NCI-H2107 treated with DMSO at 0.1 percent for 48 hours (cell line): ENCODE measurements around the gene NUDCD3.

Experiments used
- DNase-seq: peaks from one replicate; lab custom pipeline; 2025; ENCODE audit not compliant: unreplicated experiment; lab: John Stamatoyannopoulos, UW

NUDCD3 gene

DNA sequence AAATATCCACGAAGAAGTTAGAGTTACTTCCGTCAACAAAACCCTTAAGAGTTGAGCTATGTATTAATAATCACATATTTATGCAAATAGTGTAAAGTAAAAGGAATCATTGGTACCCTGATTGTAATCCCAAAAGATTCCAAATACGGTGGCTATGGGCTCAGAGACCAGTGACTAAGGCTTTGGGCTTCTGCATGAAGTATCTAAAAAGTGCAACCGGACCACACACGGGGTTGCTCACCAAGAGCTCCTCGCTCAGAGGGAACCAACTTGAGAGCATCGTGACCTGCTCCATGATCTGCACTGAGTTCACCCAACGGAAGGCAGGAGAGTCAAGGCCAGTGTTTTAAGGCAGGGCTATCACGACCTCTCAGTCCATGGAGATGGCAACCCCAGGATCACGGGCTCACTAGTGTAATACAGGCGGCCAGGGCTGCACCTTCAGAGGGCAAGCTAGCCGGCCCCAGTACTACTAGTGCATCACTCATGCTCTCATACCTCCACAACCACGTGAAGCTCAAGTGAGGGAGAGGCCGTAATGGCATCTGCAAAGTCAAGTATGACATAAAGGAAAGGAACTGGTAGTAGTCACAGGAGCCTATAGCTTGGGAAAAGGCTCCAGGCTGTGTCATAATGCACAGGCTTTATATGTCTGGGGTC lies 87.9 kb downstream of the NUDCD3 start:
- DNase-seq, result no peak

DNA sequence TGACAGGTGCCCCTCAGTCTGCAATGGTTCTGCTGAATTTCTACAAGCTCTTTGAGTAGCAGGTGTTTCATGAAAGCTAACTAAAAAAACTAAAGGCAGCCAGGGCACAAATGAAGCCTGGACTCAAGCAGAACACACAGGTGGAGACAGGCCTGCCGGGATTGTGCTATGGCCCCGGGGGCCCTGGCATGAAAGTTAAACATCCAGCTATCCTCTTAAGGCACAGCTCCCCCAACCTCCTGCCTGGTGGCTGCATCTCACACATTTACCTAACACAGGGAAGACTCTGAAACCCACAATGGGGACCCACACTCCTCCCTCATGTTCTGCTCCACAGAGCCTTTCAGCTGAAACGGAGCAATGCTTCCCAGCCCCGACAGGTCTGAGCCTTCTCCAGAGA lies 88.8 kb downstream of the NUDCD3 start:
- DNase-seq, result no peak

DNA sequence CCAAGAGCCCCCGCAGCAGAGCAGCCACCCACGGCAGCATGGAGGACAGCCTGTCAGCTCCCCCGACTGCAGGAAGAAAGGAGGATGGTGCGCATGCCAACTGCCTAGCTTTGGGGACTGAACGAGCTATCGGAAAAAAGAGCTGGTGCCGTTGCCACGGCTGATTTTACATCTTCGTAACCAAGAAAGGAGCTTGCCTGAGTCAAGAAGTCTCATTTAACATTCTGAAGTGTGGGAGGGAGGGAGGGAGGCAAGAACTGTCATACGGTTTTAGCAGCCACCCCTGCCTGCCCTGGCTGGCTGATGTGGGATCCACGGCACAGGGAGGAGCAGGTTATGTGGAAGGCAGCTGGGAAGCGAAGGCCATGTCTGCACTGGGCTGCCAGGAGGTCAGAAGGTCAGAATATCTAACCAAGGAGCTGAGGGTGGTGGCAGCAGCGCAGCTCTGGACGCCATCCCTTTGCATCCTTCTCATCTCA lies 90.4 kb downstream of the NUDCD3 start:
- DNase-seq, result no peak

DNA sequence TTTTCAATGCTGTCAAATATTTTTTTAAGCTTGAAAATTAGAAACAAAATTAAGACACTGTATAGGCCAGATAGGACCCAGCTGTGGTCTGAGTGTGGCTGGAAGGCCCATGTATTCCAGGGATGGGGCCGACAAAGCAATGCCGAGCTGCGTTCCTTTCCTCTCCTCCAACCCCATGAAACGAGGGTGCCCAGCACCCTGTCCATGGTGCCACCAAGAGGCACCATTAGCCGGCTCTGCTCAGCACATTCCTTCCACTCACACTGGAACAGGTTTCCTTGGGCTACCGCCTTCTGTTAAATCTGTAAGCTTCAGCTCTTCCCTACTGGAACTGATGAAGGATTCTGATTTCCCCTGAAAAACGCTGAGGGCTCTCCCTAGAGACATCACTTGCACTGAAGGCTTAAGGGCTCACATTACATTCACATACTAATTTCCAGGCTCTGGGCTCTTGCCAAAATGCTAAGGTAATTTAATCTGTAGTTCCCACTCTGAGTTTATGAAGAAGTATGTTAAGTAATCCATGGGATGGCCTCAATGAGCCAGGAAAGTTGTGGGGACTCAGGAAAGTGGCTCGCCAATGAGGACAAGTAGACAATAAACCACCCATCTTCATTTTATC lies 91.4 kb downstream of the NUDCD3 start:
- DNase-seq, result peak; percentile 94

DNA sequence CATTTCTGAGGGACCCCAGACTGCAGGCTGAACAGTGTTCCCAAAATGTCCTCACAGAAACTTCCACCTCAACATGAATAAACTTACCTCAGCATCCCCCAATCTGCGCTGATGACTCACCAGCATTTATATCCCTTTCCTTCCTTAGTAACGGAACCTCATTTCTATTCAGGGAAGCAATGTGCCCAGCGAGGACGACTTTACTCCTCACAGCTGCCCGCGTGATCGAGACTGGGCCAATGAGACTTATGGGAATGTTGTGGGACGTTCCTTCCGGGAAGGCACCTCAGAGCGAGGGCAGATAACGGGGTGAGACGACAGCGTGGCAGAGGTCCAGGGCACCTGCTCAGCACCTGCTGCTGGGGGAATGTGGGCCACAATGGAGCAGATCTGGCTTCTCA lies 91.9 kb downstream of the NUDCD3 start:
- peak; percentile 67 for DNase-seq

DNA sequence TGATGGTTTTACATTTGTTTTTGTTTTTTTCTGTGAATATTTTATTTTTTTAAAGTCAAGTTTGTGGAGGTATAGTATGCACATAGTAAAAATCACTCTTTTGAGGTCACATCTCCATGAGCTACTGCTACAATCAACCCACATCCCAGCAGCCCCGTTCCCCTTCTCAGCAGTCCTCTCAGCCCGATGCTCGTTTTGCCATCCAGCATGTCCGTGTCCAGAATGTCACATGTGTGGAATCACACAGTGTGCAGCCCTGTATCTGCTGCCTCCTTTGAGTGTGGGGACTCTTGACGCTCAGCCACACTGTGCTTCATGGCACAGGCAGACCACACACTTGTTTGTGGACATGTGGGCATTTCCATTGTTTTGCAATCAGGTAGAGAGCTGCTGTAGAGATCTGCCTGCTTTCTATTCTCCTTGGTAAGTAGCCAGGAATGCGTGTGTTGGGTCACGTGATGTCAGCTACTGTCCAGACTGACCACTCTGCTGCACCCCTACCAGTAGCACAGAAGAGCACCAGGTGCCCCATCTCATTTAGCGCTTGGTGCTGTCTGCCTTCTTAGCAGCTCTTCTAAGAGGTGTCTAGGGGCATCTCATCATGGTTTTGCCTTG lies 93.4 kb downstream of the NUDCD3 start:
- no peak for DNase-seq

DNA sequence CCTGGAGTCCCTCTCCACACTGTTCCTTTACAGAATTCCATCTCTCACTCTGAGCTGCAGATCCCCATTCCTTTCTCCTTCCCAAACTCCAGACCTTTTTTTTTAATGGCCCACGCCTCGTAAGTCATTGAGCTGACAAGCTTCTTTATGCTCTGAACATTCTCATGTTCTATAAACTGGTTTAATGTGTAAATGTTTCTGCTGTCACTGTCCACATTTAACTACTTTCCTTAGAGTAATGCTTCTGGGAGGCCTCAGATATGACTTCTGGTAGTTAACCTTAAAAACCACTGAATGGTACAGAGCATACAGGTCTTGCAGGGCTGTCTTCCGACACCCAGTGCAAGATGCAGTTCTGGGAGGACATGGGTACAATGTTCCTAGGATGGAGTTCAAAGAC lies 94.0 kb downstream of the NUDCD3 start:
- no peak for DNase-seq

DNA sequence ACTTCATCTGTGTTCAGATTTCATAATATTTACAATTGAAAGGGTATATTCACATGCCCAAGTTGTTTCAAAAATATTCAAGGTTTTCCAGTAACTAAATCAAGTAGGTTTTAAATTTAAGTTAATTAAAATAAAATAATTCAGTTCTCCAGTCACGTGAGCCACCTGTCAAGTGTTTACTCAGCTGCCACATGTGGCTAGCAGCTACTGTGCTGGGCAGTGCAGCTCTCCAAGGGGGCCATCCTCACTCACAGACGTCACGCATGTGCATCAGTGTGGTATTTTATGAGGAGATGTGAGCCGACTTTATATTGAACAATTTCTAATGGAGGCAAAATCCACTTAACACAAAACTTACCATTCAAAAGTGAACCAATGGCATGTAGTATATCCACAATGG lies 95.4 kb downstream of the NUDCD3 start:
- DNase-seq, result peak; percentile 49

DNA sequence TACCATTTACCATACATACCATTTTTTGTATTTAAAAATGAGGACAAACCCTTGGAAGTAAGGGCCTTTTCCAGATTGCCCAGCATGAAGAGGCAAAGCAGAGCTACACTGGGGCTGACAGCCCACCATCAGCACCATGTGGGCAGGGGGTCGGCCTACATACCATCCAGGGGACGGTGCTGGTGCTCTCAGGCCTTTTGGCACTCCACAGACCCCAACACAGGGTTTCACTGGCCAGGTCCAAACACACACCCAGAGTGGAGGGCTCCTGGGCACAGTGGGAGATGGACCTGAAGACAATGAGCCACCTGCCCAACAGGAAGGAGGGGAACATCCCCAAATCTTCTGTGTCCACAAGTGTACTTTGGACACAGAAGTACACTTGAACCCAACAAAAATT lies 95.8 kb downstream of the NUDCD3 start:
- no peak for DNase-seq

DNA sequence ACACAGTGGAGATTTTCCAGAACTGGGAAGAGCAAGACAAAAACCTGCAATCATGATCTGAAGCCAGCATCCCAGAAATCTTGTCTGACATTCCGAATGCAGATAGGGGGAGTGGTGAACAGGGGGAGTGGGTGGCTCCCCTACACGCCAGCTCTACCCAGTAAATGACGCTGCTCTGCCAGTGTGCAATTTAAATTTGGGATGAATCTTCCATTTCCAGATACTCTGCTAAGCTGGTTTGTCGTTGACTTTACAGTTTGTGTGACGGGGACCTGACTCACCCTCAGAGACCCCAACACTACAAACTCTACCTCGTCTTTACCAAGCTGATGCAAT lies 96.4 kb downstream of the NUDCD3 start:
- DNase-seq, result no peak

DNA sequence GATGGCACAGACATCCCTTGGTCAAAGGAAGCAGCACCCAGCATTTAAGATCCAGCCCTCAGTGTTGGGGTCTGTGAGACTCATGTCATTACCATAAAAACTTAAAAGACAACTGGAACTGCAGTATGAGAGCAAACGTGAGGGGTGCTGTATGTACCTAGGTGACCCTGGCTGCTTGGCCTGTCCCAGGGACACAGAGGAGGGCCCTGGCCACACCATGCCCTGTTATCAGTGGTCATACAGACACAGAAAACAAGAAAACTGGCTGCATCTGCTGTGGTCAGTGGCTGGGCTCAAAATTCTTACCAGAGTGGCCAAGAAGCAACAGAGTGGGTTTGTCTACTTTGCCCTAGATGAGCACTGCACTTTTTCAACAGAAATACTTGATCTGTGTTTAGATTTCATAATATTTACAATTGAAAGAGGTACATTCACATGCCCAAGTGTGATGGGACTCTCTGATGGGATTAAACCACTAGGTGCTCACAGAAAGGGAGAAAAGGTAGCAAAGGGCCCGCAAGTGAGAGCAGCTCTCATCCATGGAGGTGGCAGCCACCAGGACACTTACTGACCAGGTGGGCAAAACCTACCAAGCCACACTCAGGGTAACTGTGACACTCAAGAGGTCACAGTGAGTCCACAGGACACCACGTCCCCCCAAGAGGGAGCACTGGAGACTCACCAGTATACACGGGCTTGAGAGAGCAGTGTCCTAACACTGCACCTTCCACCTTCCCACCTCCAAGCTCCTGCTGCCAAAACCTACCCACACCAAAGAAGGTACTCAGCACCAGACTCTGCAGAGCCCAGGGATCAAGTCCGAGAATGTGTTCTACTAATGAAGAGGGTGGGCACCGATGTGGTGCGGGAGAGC lies 97.0 kb downstream of the NUDCD3 start:
- no peak for DNase-seq

DNA sequence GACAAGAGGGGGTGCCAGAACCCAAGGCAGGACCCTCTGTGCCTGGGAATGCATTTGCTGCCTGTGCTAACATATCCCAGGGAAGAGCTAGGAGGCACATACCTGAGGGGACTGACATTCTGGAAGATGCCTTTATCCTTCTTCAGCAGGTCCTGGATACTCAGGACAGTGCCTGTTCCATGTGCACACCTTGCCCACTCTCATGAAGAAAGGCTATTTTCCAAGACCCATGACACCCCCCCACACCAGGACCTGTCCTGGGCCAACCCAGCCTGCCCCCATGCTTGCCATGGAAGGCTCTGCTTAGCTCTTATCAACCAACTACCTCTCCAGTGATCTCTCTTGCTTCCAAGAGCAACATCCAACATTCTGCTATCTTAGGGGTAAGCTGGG lies 97.8 kb downstream of the NUDCD3 start:
- no peak for DNase-seq

DNA sequence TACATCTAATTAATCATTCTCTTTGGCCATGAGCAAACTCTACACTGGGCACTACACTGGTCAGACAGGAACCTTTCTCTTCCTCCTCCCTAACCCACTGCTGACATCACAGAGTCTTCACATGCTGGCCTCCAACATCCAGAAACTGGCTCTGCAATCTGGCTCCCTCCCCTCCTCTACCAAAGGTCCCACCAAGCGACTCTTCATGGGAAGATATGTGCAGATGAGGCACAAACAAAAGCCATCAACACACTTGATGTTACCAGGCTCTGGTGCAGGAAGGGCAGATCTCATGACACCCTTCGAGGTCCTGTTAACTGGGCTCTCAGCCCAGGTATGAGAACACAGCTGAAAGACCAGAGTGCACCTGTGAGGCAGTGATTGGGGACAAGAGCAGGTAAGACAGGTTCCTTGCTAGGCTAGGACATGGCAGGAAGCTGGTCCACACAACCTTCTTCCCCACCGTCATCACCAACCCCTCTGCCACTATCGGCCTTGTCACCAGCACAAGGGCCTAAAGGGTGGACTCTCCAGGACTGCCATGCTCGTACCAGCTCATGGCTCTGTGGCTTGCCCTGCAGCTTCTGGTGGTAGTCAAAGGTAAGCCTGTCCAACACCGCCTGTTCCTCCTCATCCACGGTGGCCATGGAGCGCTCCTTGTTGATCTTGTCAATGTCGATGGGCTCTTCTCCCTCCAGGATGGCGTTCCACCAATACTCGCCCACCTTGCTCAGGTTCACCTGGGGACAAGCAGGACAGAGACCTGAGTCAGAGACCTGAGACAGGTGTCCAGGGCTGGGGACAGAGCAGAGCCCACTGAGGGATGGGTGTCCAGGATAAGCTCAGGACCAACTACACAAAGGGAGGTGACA lies 98.5 kb downstream of the NUDCD3 start:
- no peak for DNase-seq

DNA sequence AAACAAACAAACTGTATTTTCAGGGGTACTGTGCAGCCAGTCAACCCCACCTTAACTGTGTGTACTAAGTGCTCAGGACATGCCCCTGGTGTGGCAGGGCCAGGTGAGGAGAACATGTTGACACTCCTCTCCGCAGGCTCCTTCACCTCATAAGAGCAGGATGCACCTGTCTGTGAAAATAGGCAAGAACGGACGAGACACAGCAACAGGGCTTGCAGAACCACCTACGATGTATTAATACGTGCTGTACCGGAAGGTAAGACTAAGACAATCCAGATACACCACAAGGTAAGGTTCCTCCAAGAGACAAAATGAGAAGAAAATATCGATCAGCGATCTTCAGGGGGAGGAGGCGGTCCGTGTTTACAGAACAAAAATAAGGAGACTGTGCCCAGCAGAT lies 99.3 kb downstream of the NUDCD3 start:
- peak; percentile 74 for DNase-seq

DNA sequence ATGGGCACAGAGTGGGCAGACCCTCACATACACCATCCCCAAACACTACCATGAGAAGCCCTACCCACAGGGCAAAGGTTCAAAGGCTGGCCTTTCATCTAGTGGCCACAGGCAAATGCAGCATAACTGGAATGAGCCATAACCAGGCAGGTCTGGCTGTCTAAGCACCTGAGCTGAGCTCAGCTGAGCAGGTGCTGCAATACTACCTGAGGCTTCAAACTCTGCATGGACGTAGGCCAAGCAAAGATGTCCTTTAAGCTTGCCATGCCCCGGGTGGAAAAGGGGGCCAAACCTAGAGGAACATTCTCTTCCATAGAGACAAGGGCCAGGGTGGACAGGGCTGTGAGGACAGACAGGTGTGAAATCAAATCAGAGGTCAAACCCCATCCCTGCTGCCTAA lies 99.8 kb downstream of the NUDCD3 start:
- no peak for DNase-seq

DNA sequence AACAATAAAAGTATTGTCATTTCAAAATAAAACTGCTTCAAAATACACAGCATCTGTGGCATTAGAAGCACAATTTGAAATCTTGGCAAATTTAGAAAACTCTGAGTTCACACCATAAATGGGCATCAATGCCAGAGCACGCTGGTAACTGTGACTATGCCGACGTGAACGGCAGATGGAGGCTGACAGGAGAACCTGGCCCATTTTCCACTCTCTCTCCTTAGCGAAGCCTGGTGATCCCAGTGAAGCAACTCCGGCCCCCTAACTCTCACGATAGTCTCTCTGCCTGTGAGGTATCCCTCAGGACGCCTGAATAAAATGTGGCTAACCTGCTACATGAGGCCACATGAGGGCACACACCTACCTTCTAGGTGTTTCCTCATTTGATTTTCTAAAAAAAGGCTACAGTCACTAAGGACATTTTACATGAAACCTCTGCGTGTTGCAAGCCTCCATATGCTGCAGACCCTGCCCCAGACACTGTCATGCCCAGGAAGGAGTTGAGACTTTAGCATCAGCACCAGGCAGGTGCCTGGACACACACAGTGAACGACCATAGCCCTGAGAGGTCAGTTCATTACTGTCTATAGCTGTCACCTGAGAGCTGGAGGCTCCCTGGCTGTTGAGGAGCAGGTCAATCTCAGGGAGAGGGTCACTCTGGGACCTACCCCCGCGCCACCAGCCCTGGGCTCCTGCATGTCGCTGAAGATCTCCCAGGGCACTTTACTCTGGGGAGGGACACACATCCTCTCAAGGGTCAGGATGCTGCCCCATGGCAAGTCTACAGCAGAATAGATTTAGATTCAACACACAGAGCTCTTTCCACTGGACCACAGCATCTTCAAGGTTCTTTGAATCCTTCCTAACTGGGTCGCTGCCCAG lies 102.1 kb downstream of the NUDCD3 start:
- no peak for DNase-seq

DNA sequence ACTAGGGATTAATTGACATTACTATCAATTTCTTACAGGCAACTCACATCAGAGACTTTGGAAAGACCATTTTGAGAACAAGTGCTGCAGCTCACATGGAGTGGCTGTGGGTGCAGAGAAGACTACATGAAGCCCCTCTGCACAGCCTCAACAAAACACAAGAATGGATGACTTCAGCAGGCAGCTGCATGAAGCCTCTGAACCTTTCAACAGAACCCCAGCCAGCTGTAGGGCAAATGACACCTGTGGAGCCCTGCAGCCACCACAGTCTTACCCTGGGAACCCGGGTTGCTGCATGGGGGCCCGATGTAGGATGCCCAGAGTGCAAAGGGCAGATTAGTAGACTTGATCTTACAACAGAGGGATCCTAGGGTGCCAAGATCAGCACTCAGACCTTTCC lies 103.1 kb downstream of the NUDCD3 start:
- DNase-seq, result no peak

DNA sequence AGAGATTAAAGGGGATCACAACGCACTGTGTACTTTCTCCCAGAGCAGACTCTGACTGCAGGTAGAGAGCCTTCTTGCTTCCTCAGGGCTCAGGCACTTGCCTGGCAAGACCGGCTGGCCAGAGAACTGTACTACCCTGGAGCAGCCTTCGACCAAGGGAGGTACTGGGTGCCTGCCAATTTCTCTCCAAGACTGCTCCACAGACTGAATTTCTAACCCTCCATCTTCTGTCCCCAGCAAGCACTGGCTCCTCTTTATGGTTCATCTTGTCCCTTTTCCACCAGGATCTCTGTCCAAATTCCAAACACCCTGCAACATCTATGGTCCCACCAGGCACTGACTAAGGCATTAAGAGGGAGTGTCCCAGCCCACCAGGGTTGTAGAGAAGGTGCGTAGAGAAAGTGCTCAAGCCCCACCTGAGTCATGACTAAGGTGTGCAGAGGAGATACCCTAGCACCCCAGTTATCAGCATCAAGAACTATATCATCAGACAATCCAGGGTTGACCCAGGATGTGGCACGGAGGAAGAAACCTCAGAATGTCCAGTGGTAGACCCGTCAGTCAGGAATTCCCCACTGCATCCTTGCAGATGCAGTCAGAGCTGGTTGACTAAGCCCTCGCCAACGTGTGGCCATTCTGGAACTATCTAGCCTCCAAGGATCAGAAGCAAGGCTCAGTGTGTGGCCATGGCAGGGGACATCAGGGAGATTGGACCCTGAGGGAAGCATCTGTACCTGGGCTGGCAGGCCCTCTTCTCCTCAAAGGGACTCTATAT lies 104.1 kb downstream of the NUDCD3 start:
- DNase-seq, result no peak
